ENCODE data around the gene POMT2.

POMT2 gene

GRCh38 chr14:77320238-77320935 is at the start of gene POMT2:
Gene POMT2, minus strand, starts transcription at chr14:77320883. Its CDS starts 202 bp downstream, at chr14:77320681.
- peak; percentile 94 to 95 for DNase-seq (ENCODE audit: low spot score in 2 of 2)
- Mint-ChIP-seq H3K36me3 (no peaks in the 10 kb centered on the region), H3K27ac (peak within 1 kb of the TSS; percentile 92), H3K4me3 (peak within 1 kb of the TSS; percentile 98), H3K27me3 (no peaks in the 10 kb centered on the region), H3K9me3 (no peaks in the 10 kb centered on the region), H3K4me1 (peaks cover 16% of the 10 kb centered on the region)
- peak; percentile 64 for ATAC-seq (ENCODE audit: low read depth)

- peaks cover 40% of the 10 kb centered on the region for H3K4me1 Mint-ChIP-seq
- H3K27me3 Mint-ChIP-seq = no peaks in the 10 kb centered on the region
- H3K27ac Mint-ChIP-seq = peak overlapping the region; percentile 59
- ATAC-seq (ENCODE audit: low read depth) (no peak), DNase-seq (ENCODE audit: low spot score in 2 of 2) (no peak)
- H3K9me3 Mint-ChIP-seq = no peaks in the 10 kb centered on the region
- H3K4me3 Mint-ChIP-seq = no peak overlapping the region
- H3K36me3 Mint-ChIP-seq = peaks cover 10% of the 10 kb centered on the region
Observed at GRCh38 chr14:77369285-77369684, 48.6 kb upstream of the POMT2 start.

- DNase-seq (ENCODE audit: low spot score in 2 of 2) (no peak), ATAC-seq (ENCODE audit: low read depth) (no peak)
- Mint-ChIP-seq H3K27me3 (no peaks in the 10 kb centered on the region), H3K9me3 (peaks cover 3% of the 10 kb centered on the region), H3K36me3 (peaks cover 18% of the 10 kb centered on the region), H3K4me3 (no peak overlapping the region), H3K4me1 (peaks cover 56% of the 10 kb centered on the region), H3K27ac (no peak overlapping the region)
Observed at GRCh38 chr14:77364146-77364545, 43.5 kb upstream of the POMT2 start.

GRCh38 chr14:77359626-77360025 is 38.9 kb upstream of the POMT2 start:
- Mint-ChIP-seq H3K4me3 (no peak overlapping the region), H3K27me3 (no peaks in the 10 kb centered on the region), H3K4me1 (peaks cover 42% of the 10 kb centered on the region), H3K27ac (no peak overlapping the region), H3K36me3 (peaks cover 14% of the 10 kb centered on the region), H3K9me3 (peaks cover 3% of the 10 kb centered on the region)
- no peak for DNase-seq (ENCODE audit: low spot score in 2 of 2)
- no peak for ATAC-seq (ENCODE audit: low read depth)

GRCh38 chr14:77356899-77357298 is 36.2 kb upstream of the POMT2 start:
- Mint-ChIP-seq H3K4me3 (no peak overlapping the region), H3K9me3 (peaks cover 1% of the 10 kb centered on the region), H3K27me3 (no peaks in the 10 kb centered on the region), H3K27ac (no peak overlapping the region), H3K36me3 (peaks cover 12% of the 10 kb centered on the region), H3K4me1 (peaks cover 28% of the 10 kb centered on the region)
- ATAC-seq (ENCODE audit: low read depth) = no peak
- no peak for DNase-seq (ENCODE audit: low spot score in 2 of 2)

DNA sequence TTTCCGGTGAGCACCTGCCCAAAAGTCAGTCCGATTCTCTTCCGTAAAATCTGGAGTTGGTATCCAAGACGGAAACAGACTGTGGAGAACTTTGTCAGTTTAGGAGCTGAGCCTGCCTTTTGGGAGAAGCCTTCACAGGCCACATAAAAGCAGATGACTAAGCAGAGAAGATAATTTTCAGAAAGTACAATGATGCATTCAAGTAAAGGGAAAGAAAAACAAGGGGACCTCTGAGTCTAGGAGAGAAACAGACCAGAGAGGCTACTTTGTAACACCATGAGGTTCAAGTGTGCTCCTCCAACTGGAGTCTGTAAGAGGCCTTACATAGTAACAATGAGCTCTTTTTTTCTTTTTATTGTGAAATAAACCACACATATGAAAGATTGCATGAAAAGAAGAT is 35.1 kb upstream of the POMT2 start:
- ATAC-seq (ENCODE audit: low read depth) = no peak
- DNase-seq (ENCODE audit: low spot score in 2 of 2) = no peak
- no peak overlapping the region for H3K4me3 Mint-ChIP-seq
- H3K27me3 Mint-ChIP-seq = no peaks in the 10 kb centered on the region
- H3K4me1 Mint-ChIP-seq = peaks cover 18% of the 10 kb centered on the region
- H3K9me3 Mint-ChIP-seq = no peaks in the 10 kb centered on the region
- H3K27ac Mint-ChIP-seq = no peak overlapping the region
- peaks cover 6% of the 10 kb centered on the region for H3K36me3 Mint-ChIP-seq

- Mint-ChIP-seq H3K27me3 (no peaks in the 10 kb centered on the region), H3K9me3 (no peaks in the 10 kb centered on the region), H3K4me1 (peaks cover 12% of the 10 kb centered on the region), H3K27ac (no peak overlapping the region), H3K4me3 (no peak overlapping the region), H3K36me3 (peaks cover 14% of the 10 kb centered on the region)
- no peak for ATAC-seq (ENCODE audit: low read depth)
- no peak for DNase-seq (ENCODE audit: low spot score in 2 of 2)
Observed at GRCh38 chr14:77353469-77354141, 32.9 kb upstream of the POMT2 start.

DNA sequence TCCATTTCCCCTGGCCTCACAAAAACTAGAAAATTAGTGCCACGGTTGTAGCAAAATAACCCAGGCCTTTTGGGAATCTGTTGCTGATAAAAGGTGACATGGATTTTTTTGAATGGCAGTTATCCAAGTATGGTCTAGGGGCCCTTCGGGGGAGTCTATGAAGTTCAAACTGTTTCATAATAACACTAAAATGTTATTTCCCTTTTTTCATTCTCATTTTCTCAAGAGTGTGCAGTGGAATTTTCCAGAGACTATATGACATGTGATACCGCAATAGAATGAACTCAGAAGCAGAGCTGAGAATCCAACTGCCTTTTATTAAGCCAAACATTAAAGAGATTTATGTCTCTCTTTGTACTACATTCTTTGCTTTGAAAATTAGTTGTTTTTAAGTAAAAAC is 27.1 kb upstream of the POMT2 start:
- H3K4me3 Mint-ChIP-seq = no peak overlapping the region
- no peaks in the 10 kb centered on the region for H3K9me3 Mint-ChIP-seq
- DNase-seq (ENCODE audit: low spot score in 2 of 2) = no peak
- peaks cover 13% of the 10 kb centered on the region for H3K4me1 Mint-ChIP-seq
- H3K36me3 Mint-ChIP-seq = peaks cover 27% of the 10 kb centered on the region
- H3K27me3 Mint-ChIP-seq = no peaks in the 10 kb centered on the region
- peak; percentile 79 for ATAC-seq (ENCODE audit: low read depth)
- H3K27ac Mint-ChIP-seq = peak overlapping the region; percentile 82

GRCh38 chr14:77346495-77346894 is 25.8 kb upstream of the POMT2 start:
- Mint-ChIP-seq H3K36me3 (peaks cover 34% of the 10 kb centered on the region), H3K27me3 (no peaks in the 10 kb centered on the region), H3K9me3 (no peaks in the 10 kb centered on the region), H3K4me1 (peaks cover 13% of the 10 kb centered on the region), H3K4me3 (no peak overlapping the region), H3K27ac (no peak overlapping the region)
- ATAC-seq (ENCODE audit: low read depth) (no peak), DNase-seq (ENCODE audit: low spot score in 2 of 2) (no peak)

DNA sequence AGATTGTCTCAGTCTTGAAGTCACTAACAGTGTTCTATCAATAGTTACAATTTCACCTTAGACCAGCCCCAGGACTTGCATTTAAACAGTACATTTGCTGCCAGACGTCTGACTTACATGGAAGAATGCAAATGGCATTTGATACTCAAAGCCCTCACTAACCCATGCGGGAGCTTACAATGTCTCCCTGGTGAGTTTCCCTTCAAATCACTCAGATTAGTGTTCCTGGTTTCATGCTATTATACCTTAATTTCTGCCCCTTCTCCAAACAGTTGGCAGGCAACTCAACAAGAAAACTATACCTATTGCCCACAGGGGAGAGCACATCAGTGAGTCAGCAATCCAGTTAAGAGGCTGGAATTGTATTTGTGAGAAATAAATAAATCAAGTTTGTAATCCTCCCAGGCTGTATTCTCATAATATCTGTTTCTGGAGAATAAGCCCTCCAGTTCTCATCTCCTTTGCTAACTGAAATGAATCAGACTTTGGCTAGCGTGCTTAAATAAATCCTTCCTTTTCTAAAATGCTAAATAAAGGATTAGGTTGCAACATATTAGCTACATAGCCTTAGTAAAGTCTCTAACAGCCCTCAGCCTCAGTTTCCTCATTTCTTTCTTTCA is 23.8 kb upstream of the POMT2 start:
- Mint-ChIP-seq H3K27ac (peak overlapping the region; percentile 81), H3K27me3 (no peaks in the 10 kb centered on the region), H3K36me3 (peaks cover 34% of the 10 kb centered on the region), H3K9me3 (no peaks in the 10 kb centered on the region), H3K4me1 (peaks cover 13% of the 10 kb centered on the region), H3K4me3 (no peak overlapping the region)
- ATAC-seq (ENCODE audit: low read depth) = no peak
- DNase-seq (ENCODE audit: low spot score in 2 of 2) = no peak

DNA sequence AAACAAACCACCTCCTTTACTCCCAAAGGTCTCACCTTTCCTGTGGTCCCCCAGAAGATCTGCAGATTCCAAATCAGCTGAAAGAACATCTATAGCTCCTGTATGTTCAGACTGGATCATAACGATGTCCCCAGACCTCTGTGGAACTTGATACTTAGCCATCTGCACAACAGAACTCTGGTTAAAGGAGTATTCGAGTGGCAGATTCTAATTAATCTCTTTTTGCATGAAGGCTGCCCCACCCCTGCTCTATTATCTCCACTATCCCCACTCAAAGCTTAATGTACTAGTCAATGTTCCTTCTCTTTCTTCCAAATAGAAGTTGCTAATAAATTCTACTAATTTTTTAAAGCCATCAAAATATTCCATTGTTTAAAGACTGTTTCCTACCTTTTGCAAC is 23.0 kb upstream of the POMT2 start:
- H3K4me1 Mint-ChIP-seq = peaks cover 11% of the 10 kb centered on the region
- DNase-seq (ENCODE audit: low spot score in 2 of 2) (no peak), ATAC-seq (ENCODE audit: low read depth) (no peak)
- peaks cover 36% of the 10 kb centered on the region for H3K36me3 Mint-ChIP-seq
- H3K27ac Mint-ChIP-seq = no peak overlapping the region
- H3K9me3 Mint-ChIP-seq = no peaks in the 10 kb centered on the region
- no peaks in the 10 kb centered on the region for H3K27me3 Mint-ChIP-seq
- H3K4me3 Mint-ChIP-seq = no peak overlapping the region

- H3K27ac Mint-ChIP-seq = no peak overlapping the region
- H3K4me1 Mint-ChIP-seq = peaks cover 11% of the 10 kb centered on the region
- H3K4me3 Mint-ChIP-seq = no peak overlapping the region
- H3K9me3 Mint-ChIP-seq = no peaks in the 10 kb centered on the region
- no peaks in the 10 kb centered on the region for H3K27me3 Mint-ChIP-seq
- H3K36me3 Mint-ChIP-seq = peaks cover 36% of the 10 kb centered on the region
- no peak for DNase-seq (ENCODE audit: low spot score in 2 of 2)
- ATAC-seq (ENCODE audit: low read depth) = no peak
Observed at GRCh38 chr14:77342726-77343397, 22.2 kb upstream of the POMT2 start.

DNA sequence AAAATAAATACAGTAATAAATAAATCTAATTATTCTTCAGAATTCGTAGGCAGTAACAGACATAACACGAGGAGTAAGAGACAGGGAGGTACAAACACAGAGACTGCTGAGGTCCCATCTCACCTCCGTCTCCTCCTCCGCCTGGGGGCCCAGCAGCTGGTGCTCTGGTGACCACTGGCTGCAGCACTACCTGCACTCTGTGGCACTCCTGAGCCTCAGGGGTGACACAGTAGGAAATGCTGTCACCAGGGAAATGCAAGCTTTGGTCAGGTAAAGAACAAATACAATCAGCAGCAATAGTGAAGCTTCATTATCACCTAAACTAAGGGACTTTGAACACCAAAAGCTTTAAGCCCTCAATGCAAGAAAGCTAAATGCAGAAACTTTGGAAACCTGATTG is 19.7 kb upstream of the POMT2 start:
- ATAC-seq (ENCODE audit: low read depth) (no peak), DNase-seq (ENCODE audit: low spot score in 2 of 2) (no peak)
- Mint-ChIP-seq H3K4me1 (peaks cover 3% of the 10 kb centered on the region), H3K27ac (peak overlapping the region; percentile 62), H3K27me3 (no peaks in the 10 kb centered on the region), H3K36me3 (peaks cover 35% of the 10 kb centered on the region), H3K9me3 (no peaks in the 10 kb centered on the region), H3K4me3 (no peak overlapping the region)

GRCh38 chr14:77339407-77339806 is 18.7 kb upstream of the POMT2 start:
- H3K36me3 Mint-ChIP-seq = peaks cover 34% of the 10 kb centered on the region
- no peaks in the 10 kb centered on the region for H3K9me3 Mint-ChIP-seq
- no peak overlapping the region for H3K27ac Mint-ChIP-seq
- H3K27me3 Mint-ChIP-seq = no peaks in the 10 kb centered on the region
- peaks cover 3% of the 10 kb centered on the region for H3K4me1 Mint-ChIP-seq
- DNase-seq (ENCODE audit: low spot score in 2 of 2) = no peak
- ATAC-seq (ENCODE audit: low read depth) = no peak
- no peak overlapping the region for H3K4me3 Mint-ChIP-seq

Data from memory B cell (primary cell).